NCI-H345 (cell line): ENCODE data around the gene ADAMTS4.
"Not testable (repeated sequence)": the region's sequence is repeated elsewhere in the genome, so short reads cannot be mapped to it uniquely, and the experiment has no call there.

Experiments used
- DNase-seq: peaks from one replicate; lab custom pipeline; 2025; lab: John Stamatoyannopoulos, UW

ADAMTS4 gene

GRCh38 chr1:161198897-161199431 is at the start of gene ADAMTS4:
TSS of gene ADAMTS4 (minus strand) at chr1:161199054. CDS start at chr1:161198627, 427 bp downstream.
- no peak for DNase-seq

DNA sequence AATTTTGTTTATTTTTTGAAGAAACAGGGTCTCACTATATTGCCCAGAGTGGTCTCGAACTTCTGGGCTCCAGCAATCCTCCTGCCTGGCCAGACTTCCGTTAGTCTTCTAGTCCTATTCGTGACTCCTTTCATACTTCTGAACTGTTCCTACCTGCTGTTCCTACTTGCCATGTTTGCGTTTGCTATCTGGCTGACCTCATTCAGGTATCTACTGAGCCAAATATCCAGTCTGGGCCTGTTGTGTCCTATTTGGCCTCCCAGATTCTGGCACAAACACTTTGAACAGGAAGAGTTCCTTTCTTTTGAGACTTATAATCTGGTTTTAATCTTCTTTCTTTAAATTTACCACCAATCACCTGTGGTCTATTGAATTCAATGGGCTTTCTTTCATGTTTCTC is 46.0 kb upstream of the ADAMTS4 start:
- no peak for DNase-seq

- DNase-seq, result no peak
These were observed 43.5 kb upstream of the ADAMTS4 start for GRCh38 chr1:161242313-161242712.

DNA sequence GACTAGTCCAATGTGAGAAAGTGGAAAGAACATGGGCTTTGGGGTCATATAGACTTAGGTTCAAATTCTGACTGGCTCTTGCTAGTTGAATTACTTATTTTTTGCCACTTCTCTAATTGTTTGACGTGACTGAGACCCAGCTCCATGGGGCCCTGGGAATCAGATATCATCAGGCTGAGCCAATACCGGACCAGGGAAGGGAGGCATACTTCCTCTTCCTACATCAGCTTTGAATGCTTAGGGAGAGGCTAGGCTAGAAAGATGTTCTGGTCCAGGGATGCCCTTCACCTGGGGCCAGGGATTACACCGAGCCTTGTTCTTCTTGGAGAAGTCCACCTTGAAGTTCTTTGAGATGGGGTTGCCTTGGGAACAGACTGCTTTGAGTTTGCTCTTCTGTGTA is 42.8 kb upstream of the ADAMTS4 start:
- DNase-seq, result no peak

- no peak for DNase-seq
These were observed 39.2 kb upstream of the ADAMTS4 start, which contains the start of gene NR1I3 for GRCh38 chr1:161238039-161238473. TSS of gene NR1I3 (minus strand) at chr1:161238203. CDS start at chr1:161236565, 1,638 bp downstream.

- no peak for DNase-seq
These were observed 37.3 kb upstream of the ADAMTS4 start for GRCh38 chr1:161235957-161236775.

- DNase-seq, result no peak
These were observed 34.2 kb upstream of the ADAMTS4 start for GRCh38 chr1:161233102-161233501.

GRCh38 chr1:161230762-161231161 is 31.9 kb upstream of the ADAMTS4 start:
- no peak for DNase-seq

DNA sequence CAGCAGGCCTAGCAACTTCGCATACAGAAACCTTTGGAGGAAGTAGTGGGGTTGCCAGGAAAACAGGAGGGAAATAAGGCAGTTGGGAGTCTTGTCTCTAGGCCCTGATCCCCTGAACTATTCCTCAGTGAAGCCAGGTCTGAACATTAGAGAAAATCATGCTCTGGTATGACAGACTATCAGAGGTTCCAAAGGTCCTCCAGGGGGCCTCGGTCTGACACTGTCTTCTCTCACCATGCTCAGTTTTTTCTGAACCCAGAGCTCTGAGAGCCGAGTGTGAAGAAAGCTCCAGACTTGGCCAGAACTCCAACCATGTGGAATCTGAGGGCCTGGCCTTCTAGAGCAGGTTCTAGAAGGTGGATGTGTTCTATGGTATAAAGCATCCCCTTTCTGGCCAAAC is 31.0 kb upstream of the ADAMTS4 start:
- no peak for DNase-seq

DNA sequence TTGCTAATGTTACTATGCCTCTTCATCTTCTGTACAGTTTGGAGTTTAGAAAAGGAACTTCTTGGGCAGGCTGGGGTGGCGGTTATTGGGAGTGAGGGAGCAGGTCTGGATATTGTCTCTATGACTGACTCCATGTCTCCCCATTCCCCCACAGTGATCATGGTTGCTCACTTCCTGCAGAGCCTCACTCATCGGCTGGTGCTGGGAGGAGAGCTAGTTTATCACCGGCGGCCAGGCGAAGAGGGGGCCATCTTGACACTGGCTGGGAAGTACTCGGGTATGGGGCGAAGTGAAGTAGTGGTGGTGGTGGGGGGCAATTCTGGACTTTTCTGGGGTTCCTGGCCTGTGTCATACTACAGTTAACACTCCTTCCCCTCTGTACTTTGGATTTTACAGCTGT is 29.2 kb upstream of the ADAMTS4 start:
- DNase-seq, result no peak

GRCh38 chr1:161227196-161227871 is 28.5 kb upstream of the ADAMTS4 start:
- peak; percentile 77 for DNase-seq

GRCh38 chr1:161226759-161227158 is 27.9 kb upstream of the ADAMTS4 start:
- DNase-seq, result no peak

DNA sequence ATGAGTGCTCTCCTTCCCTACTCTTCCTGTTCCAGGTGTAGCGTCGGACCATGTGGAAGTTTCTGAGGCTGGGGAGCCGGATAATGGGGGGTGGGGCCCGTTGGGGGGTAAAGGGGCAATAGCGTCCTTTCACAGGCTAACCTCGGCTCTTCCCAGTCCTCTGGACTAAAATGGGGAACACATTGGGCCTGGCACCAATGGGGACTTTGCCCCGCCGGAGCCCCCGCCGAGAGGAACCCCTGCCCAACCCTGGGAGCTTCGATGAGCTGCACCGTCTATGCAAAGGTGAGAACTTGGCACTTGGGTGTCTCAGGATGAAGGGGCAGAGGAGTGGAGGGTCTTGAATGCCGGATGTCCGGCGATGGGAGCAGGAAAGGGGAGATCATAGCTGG is 27.5 kb upstream of the ADAMTS4 start:
- peak; percentile 12 for DNase-seq

DNA sequence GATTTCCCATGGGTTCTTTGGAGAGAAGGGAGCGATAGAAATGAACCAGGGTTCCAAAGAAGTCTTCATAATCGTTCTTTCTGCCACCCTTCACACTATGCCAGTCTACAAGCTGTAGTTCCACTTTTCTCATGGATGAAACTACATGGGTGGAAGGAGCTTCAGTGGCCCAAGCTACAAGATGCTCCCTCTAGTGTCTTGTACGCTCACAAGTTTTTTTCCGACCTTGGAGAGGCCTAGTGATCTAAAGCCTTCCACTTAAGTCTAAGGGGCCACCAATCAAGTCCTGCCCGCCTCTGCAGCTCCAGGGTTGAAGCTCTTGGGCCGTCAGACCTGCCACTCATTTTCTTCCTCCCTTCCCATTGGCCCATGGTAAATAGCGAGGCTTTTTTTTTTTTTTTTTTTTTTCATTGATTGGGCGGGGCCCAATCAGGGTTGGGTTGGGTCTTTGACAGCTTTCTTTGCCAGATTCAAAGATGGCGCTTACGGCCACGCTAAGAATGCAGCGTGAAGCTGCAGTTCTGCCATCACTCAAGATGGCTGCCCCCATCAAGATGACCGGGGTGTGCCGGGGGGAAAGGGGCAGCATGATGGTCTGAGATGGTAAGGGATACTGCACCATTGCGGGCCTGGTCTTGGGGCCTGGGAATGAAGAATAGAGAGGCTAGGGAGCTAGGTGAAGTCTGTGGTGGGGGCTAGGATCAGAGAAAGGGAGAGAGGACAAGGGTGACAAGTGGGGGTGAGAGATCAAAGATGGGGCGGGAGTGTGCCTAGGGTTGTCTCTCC is 26.9 kb upstream of the ADAMTS4 start, which contains the start of gene TOMM40L:
TOMM40L (plus strand) TSS at position 527 of the 786 bp plus-strand sequence. CDS start 430 bp downstream, outside the sequence.
- DNase-seq, result peak; percentile 95

GRCh38 chr1:161225178-161225533 is 26.3 kb upstream of the ADAMTS4 start:
- no peak for DNase-seq

DNA sequence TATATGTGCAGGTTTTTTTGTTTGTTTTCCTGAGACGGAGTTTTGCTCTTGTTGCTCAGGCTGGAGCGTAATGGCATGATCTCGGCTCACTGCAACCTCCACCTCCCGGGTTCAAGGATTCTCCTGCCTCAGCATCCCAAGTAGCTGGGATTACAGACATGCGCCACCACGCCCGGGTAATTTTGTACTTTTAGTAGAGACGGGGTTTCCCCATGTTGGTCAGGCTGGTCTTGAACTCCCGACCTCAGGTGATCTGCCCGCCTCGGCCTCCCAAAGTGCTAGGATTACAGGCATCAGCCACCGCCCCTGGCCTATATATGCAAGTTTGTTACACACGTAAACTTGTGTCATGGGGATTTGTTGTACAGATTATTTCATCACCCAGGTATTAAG is 25.8 kb upstream of the ADAMTS4 start:
- not testable (repeated sequence) for DNase-seq

- no peak for DNase-seq
These were observed 25.2 kb upstream of the ADAMTS4 start for GRCh38 chr1:161223805-161224694.

GRCh38 chr1:161222175-161223019 is 23.5 kb upstream of the ADAMTS4 start:
- no peak for DNase-seq

GRCh38 chr1:161220002-161220401 is 21.1 kb upstream of the ADAMTS4 start:
- no peak for DNase-seq
